ENCODE measurements around the gene EPB41L2. TPM values are rescaled to one million over a fixed set of nuclear protein-coding genes. Genes with fewer than 3 reads are reported as not detected.

EPB41L2 gene
- total and polyA plus RNA-seq, 4 experiments from 2014 or later, result 3.3 to 24.3 (median 12.7) TPM

GRCh38 chr6:130959951-130960350, 103.1 kb downstream of the EPB41L2 start:
- CTCF ChIA-PET (ENCODE audit: partially characterized antibody), result no interaction called here
- Histone ChIP-seq H3K27ac (ENCODE audit: low read depth, low read length) (no peak overlapping the region), H3K27me3 (ENCODE audit: insufficient read depth, low read length) (no peaks in the 10 kb centered on the region), H3K9me3 (ENCODE audit: control insufficient read depth in 1 of 2, low read length in 2 of 2) (no peaks in the 10 kb centered on the region), H3K4me3 (ENCODE audit: low read length in 2 of 2) (no peak overlapping the region), H3K36me3 (ENCODE audit: insufficient read depth, low read length) (no peaks in the 10 kb centered on the region), H3K4me1 (ENCODE audit: insufficient read depth, low read length) (no peaks in the 10 kb centered on the region)
- DNase-seq, result no peak
- Mint-ChIP-seq H3K4me1 (no peaks in the 10 kb centered on the region), H3K27ac (no peak overlapping the region), H3K4me3 (no peak overlapping the region), H3K27me3 (no peaks in the 10 kb centered on the region), H3K9me3 (no peaks in the 10 kb centered on the region), H3K36me3 (peaks cover 2 to 15% of the 10 kb centered on the region in 2 donors)
- intact Hi-C loops (cut with micrococcal nuclease), result no loop called here
- POLR2A ChIA-PET (ENCODE audit: partially characterized antibody), result no interaction called here

GRCh38 chr6:130958468-130958867, 104.6 kb downstream of the EPB41L2 start:
- peaks cover 4 to 17% of the 10 kb centered on the region in 2 donors for H3K36me3 Mint-ChIP-seq
- H3K27ac Mint-ChIP-seq, result no peak overlapping the region
- no peak overlapping the region for H3K4me3 Mint-ChIP-seq

GRCh38 chr6:130955755-130956154, 107.3 kb downstream of the EPB41L2 start:
- H3K27ac Mint-ChIP-seq, result no peak overlapping the region
- intact Hi-C loops (cut with micrococcal nuclease), result no loop called here
- no peaks in the 10 kb centered on the region for H3K36me3 ChIP-seq (ENCODE audit: insufficient read depth, low read length)
- no peak for DNase-seq
- H3K36me3 Mint-ChIP-seq, result peaks cover 9 to 27% of the 10 kb centered on the region in 2 donors
- no peak overlapping the region for H3K4me3 ChIP-seq (ENCODE audit: low read length in 2 of 2)
- peaks cover 0 to 3% (median 0%) of the 10 kb centered on the region in 8 donors for H3K9me3 Mint-ChIP-seq
- no peaks in the 10 kb centered on the region for H3K4me1 Mint-ChIP-seq
- H3K27me3 Mint-ChIP-seq, result no peaks in the 10 kb centered on the region
- no peak overlapping the region for H3K27ac ChIP-seq (ENCODE audit: low read depth, low read length)
- H3K9me3 ChIP-seq (ENCODE audit: control insufficient read depth in 1 of 2, low read length in 2 of 2), result no peaks in the 10 kb centered on the region
- ChIA-PET CTCF (ENCODE audit: partially characterized antibody) (no interaction called here), POLR2A (ENCODE audit: partially characterized antibody) (no interaction called here)
- H3K4me3 Mint-ChIP-seq, result no peak overlapping the region
- no peaks in the 10 kb centered on the region for H3K27me3 ChIP-seq (ENCODE audit: insufficient read depth, low read length)
- H3K4me1 ChIP-seq (ENCODE audit: insufficient read depth, low read length), result no peaks in the 10 kb centered on the region

More at GRCh38 chr6:130958468-130958867, 104.6 kb downstream of the EPB41L2 start:
- ChIA-PET CTCF (ENCODE audit: partially characterized antibody) (no interaction called here), POLR2A (ENCODE audit: partially characterized antibody) (no interaction called here)
- Histone ChIP-seq H3K9me3 (ENCODE audit: control insufficient read depth in 1 of 2, low read length in 2 of 2) (no peaks in the 10 kb centered on the region), H3K27ac (ENCODE audit: low read depth, low read length) (no peak overlapping the region), H3K36me3 (ENCODE audit: insufficient read depth, low read length) (no peaks in the 10 kb centered on the region), H3K27me3 (ENCODE audit: insufficient read depth, low read length) (no peaks in the 10 kb centered on the region), H3K4me3 (ENCODE audit: low read length in 2 of 2) (no peak overlapping the region), H3K4me1 (ENCODE audit: insufficient read depth, low read length) (no peaks in the 10 kb centered on the region)
- Mint-ChIP-seq H3K9me3 (no peaks in the 10 kb centered on the region), H3K27me3 (no peaks in the 10 kb centered on the region), H3K4me1 (no peaks in the 10 kb centered on the region)
- no peak for DNase-seq
- intact Hi-C loops (cut with micrococcal nuclease), result no loop called here

GRCh38 chr6:130949553-130949952, 113.5 kb downstream of the EPB41L2 start:
- intact Hi-C loops (cut with micrococcal nuclease), result no loop called here
- H3K4me3 Mint-ChIP-seq, result no peak overlapping the region
- H3K9me3 Mint-ChIP-seq, result peaks cover 0 to 4% (median 0%) of the 10 kb centered on the region in 8 donors
- H3K27ac Mint-ChIP-seq, result no peak overlapping the region
- Histone ChIP-seq H3K36me3 (ENCODE audit: insufficient read depth, low read length) (no peaks in the 10 kb centered on the region), H3K27me3 (ENCODE audit: insufficient read depth, low read length) (no peaks in the 10 kb centered on the region), H3K4me3 (ENCODE audit: low read length in 2 of 2) (no peak overlapping the region), H3K4me1 (ENCODE audit: insufficient read depth, low read length) (no peaks in the 10 kb centered on the region), H3K27ac (ENCODE audit: low read depth, low read length) (no peak overlapping the region), H3K9me3 (ENCODE audit: control insufficient read depth in 1 of 2, low read length in 2 of 2) (no peaks in the 10 kb centered on the region)
- no peaks in the 10 kb centered on the region for H3K4me1 Mint-ChIP-seq
- ChIA-PET POLR2A (ENCODE audit: partially characterized antibody) (no interaction called here), CTCF (ENCODE audit: partially characterized antibody) (interaction anchor here (0.6 kb wide), 1 partner anchor 335 kb away, joined by 3 read pairs; no protein-coding TSS in a partner anchor)
- DNase-seq, result no peak
- H3K36me3 Mint-ChIP-seq, result peaks cover 6 to 15% of the 10 kb centered on the region in 2 donors
- no peaks in the 10 kb centered on the region for H3K27me3 Mint-ChIP-seq

GRCh38 chr6:130947464-130947863, 115.6 kb downstream of the EPB41L2 start:
- H3K4me3 ChIP-seq (ENCODE audit: low read length in 2 of 2), result no peak overlapping the region
- no peaks in the 10 kb centered on the region for H3K27me3 ChIP-seq (ENCODE audit: insufficient read depth, low read length)
- no peak overlapping the region for H3K4me3 Mint-ChIP-seq
- intact Hi-C loops (cut with micrococcal nuclease), result no loop called here
- H3K36me3 Mint-ChIP-seq, result peaks cover 0 to 15% of the 10 kb centered on the region in 2 donors
- H3K4me1 ChIP-seq (ENCODE audit: insufficient read depth, low read length), result no peaks in the 10 kb centered on the region
- no peaks in the 10 kb centered on the region for H3K36me3 ChIP-seq (ENCODE audit: insufficient read depth, low read length)
- H3K4me1 Mint-ChIP-seq, result no peaks in the 10 kb centered on the region
- H3K9me3 Mint-ChIP-seq, result peaks cover 0 to 4% (median 0%) of the 10 kb centered on the region in 8 donors
- H3K9me3 ChIP-seq (ENCODE audit: control insufficient read depth in 1 of 2, low read length in 2 of 2), result no peaks in the 10 kb centered on the region
- no peak overlapping the region for H3K27ac ChIP-seq (ENCODE audit: low read depth, low read length)
- no peak for DNase-seq
- POLR2A ChIA-PET (ENCODE audit: partially characterized antibody), result no interaction called here
- no peaks in the 10 kb centered on the region for H3K27me3 Mint-ChIP-seq
- H3K27ac Mint-ChIP-seq, result no peak overlapping the region
- CTCF ChIA-PET (ENCODE audit: partially characterized antibody), result no interaction called here

GRCh38 chr6:130946076-130946475, 117.0 kb downstream of the EPB41L2 start:
- no peaks in the 10 kb centered on the region for H3K4me1 Mint-ChIP-seq
- H3K4me1 ChIP-seq (ENCODE audit: insufficient read depth, low read length), result no peaks in the 10 kb centered on the region
- H3K4me3 Mint-ChIP-seq, result no peak overlapping the region
- H3K36me3 Mint-ChIP-seq, result peaks cover 0 to 11% of the 10 kb centered on the region in 2 donors
- intact Hi-C loops (cut with micrococcal nuclease), result no loop called here
- no peaks in the 10 kb centered on the region for H3K27me3 ChIP-seq (ENCODE audit: insufficient read depth, low read length)
- H3K9me3 ChIP-seq (ENCODE audit: control insufficient read depth in 1 of 2, low read length in 2 of 2), result no peaks in the 10 kb centered on the region
- H3K27me3 Mint-ChIP-seq, result no peaks in the 10 kb centered on the region
- ChIA-PET CTCF (ENCODE audit: partially characterized antibody) (interaction anchor here (1.0 kb wide), 1 partner anchor 27 kb away, joined by 3 read pairs; no protein-coding TSS in a partner anchor), POLR2A (ENCODE audit: partially characterized antibody) (no interaction called here)
- H3K9me3 Mint-ChIP-seq, result peaks cover 0 to 4% (median 0%) of the 10 kb centered on the region in 8 donors
- H3K27ac ChIP-seq (ENCODE audit: low read depth, low read length), result no peak overlapping the region
- no peak overlapping the region for H3K27ac Mint-ChIP-seq
- H3K4me3 ChIP-seq (ENCODE audit: low read length in 2 of 2), result no peak overlapping the region
- DNase-seq, result no peak
- no peaks in the 10 kb centered on the region for H3K36me3 ChIP-seq (ENCODE audit: insufficient read depth, low read length)

GRCh38 chr6:130945401-130945919, 117.6 kb downstream of the EPB41L2 start:
- Mint-ChIP-seq H3K9me3 (peaks cover 0 to 4% (median 0%) of the 10 kb centered on the region in 8 donors), H3K27me3 (no peaks in the 10 kb centered on the region), H3K36me3 (peaks cover 0 to 8% of the 10 kb centered on the region in 2 donors), H3K4me3 (no peak overlapping the region), H3K4me1 (no peaks in the 10 kb centered on the region), H3K27ac (no peak overlapping the region)
- POLR2A ChIA-PET (ENCODE audit: partially characterized antibody), result no interaction called here
- Histone ChIP-seq H3K4me3 (ENCODE audit: low read length in 2 of 2) (no peak overlapping the region), H3K27me3 (ENCODE audit: insufficient read depth, low read length) (no peaks in the 10 kb centered on the region), H3K9me3 (ENCODE audit: control insufficient read depth in 1 of 2, low read length in 2 of 2) (no peaks in the 10 kb centered on the region), H3K4me1 (ENCODE audit: insufficient read depth, low read length) (no peaks in the 10 kb centered on the region), H3K36me3 (ENCODE audit: insufficient read depth, low read length) (no peaks in the 10 kb centered on the region), H3K27ac (ENCODE audit: low read depth, low read length) (no peak overlapping the region)
- DNase-seq, result no peak
- CTCF ChIA-PET (ENCODE audit: partially characterized antibody), result interaction anchor here (0.6 to 1.0 kb wide), 2 partner anchors 26 to 1724 kb away, joined by 3 to 4 read pairs; no protein-coding TSS in a partner anchor
- intact Hi-C loops (cut with micrococcal nuclease), result no loop called here

Measured in CD4-positive, alpha-beta memory T cell (primary cell).